RWPE2 (cell line): ENCODE data around the gene VASN.
"Not testable (repeated sequence)": the region's sequence is repeated elsewhere in the genome, so short reads cannot be mapped to it uniquely, and the experiment has no call there.

Source experiments
- ATAC-seq: fragments of 200-7000 bp; cut with Tn5 transposase; 3 replicates; pipeline ENCODE4 v1.9.1; 2021; ENCODE audit warnings: low read depth
- DNase-seq: peaks from one replicate; pipeline ENCODE4 v3.0.0-alpha.2; 2020; ENCODE audit warnings: low spot score
- H3K27ac ChIP-seq: fragments of 450-650 bp; 2 replicates; pipeline ENCODE4 v1.5.1; 2017; ENCODE audit warnings: mild to moderate bottlenecking; ENCODE audit not compliant: poor library complexity, severe bottlenecking
- H3K27me3 ChIP-seq: fragments of 250-450 bp; sonication (Bioruptor Pico); 2 replicates; pipeline ENCODE4 v1.5.1; 2021; ENCODE audit warnings: mild to moderate bottlenecking, moderate library complexity; ENCODE audit not compliant: insufficient read depth, poor library complexity, severe bottlenecking
- H3K36me3 ChIP-seq: fragments of 250-450 bp; sonication (Bioruptor Pico); 2 replicates; pipeline ENCODE4 v1.5.1; 2020; ENCODE audit warnings: low read depth, mild to moderate bottlenecking, moderate library complexity
- H3K4me1 ChIP-seq: fragments of 250-450 bp; sonication (Bioruptor Pico); 2 replicates; pipeline ENCODE4 v1.5.1; 2021; ENCODE audit warnings: mild to moderate bottlenecking, moderate library complexity; ENCODE audit not compliant: insufficient read depth, poor library complexity, severe bottlenecking
- H3K4me3 ChIP-seq: fragments of 250-450 bp; sonication (Bioruptor Pico); 2 replicates; pipeline ENCODE4 v1.5.1; 2021; ENCODE audit warnings: mild to moderate bottlenecking, moderate library complexity; ENCODE audit not compliant: severe bottlenecking
- H3K9me3 ChIP-seq: fragments of 250-450 bp; sonication (Bioruptor Pico); 2 replicates; pipeline ENCODE4 v1.5.1; 2021; ENCODE audit warnings: mild to moderate bottlenecking, moderate library complexity; ENCODE audit not compliant: severe bottlenecking
- CTCF ChIP-seq: fragments of 450-650 bp; IDR thresholded peaks from one replicate; pipeline ENCODE4 v1.5.1; 2017; ENCODE audit warnings: mild to moderate bottlenecking, moderate library complexity; ENCODE audit not compliant: poor library complexity, severe bottlenecking

Gene VASN

GRCh38 chr16:4333308-4333638, 38.4 kb upstream of the VASN start:
- H3K9me3 ChIP-seq: no peaks in the 10 kb centered on the region
- ATAC-seq (no peak), DNase-seq (no peak)
- TF ChIP-seq CTCF: no peak
- no peak overlapping the region for H3K27ac ChIP-seq
- no peak overlapping the region for H3K4me3 ChIP-seq
- peaks cover 1% of the 10 kb centered on the region for H3K4me1 ChIP-seq
- H3K27me3 ChIP-seq: no peaks in the 10 kb centered on the region
- H3K36me3 ChIP-seq: peaks cover 60% of the 10 kb centered on the region

- H3K27ac ChIP-seq, ATAC-seq, DNase-seq, H3K4me3 ChIP-seq, H3K4me1 ChIP-seq, H3K27me3 ChIP-seq, H3K9me3 ChIP-seq: not testable (repeated sequence)
- peaks cover 60% of the 10 kb centered on the region for H3K36me3 ChIP-seq
Measured at GRCh38 chr16:4333714-4334113, 37.9 kb upstream of the VASN start.

GRCh38 chr16:4334724-4335495, 36.7 kb upstream of the VASN start:
- H3K4me3 ChIP-seq: no peak overlapping the region
- no peaks in the 10 kb centered on the region for H3K27me3 ChIP-seq
- H3K27ac ChIP-seq: no peak overlapping the region
- ATAC-seq (no peak), DNase-seq (peak; percentile 63)
- peaks cover 64% of the 10 kb centered on the region for H3K36me3 ChIP-seq
- TF ChIP-seq CTCF: no peak
- no peaks in the 10 kb centered on the region for H3K9me3 ChIP-seq
- H3K4me1 ChIP-seq: no peaks in the 10 kb centered on the region

GRCh38 chr16:4336701-4337539, 34.7 kb upstream of the VASN start:
- H3K4me3 ChIP-seq: no peak overlapping the region
- no peak overlapping the region for H3K27ac ChIP-seq
- no peaks in the 10 kb centered on the region for H3K4me1 ChIP-seq
- H3K27me3 ChIP-seq: no peaks in the 10 kb centered on the region
- DNase-seq (no peak), ATAC-seq (no peak)
- no peaks in the 10 kb centered on the region for H3K9me3 ChIP-seq
- no peak for TF ChIP-seq CTCF
- peaks cover 63% of the 10 kb centered on the region for H3K36me3 ChIP-seq

GRCh38 chr16:4337540-4338088, 34.0 kb upstream of the VASN start:
- DNase-seq: no peak
- Histone ChIP-seq H3K27ac (no peak overlapping the region), H3K4me1 (no peaks in the 10 kb centered on the region), H3K36me3 (peaks cover 56% of the 10 kb centered on the region), H3K27me3 (no peaks in the 10 kb centered on the region), H3K4me3 (no peak overlapping the region), H3K9me3 (no peaks in the 10 kb centered on the region)
- no peak for ATAC-seq
- no peak for TF ChIP-seq CTCF
